ENCODE data around the gene DAO.

Gene DAO

GRCh38 chr12:108876550-108876949 lies 3.3 kb upstream of the DAO start:
- no peak for DNase-seq

GRCh38 chr12:108881953-108882352 lies 2.1 kb downstream of the DAO start:
- DNase-seq: no peak

GRCh38 chr12:108884116-108885012 lies 4.5 kb downstream of the DAO start:
- no peak for DNase-seq

GRCh38 chr12:108886873-108887629 lies 7.2 kb downstream of the DAO start:
- DNase-seq: no peak

- DNase-seq: no peak
Observed at GRCh38 chr12:108888031-108888430, 8.1 kb downstream of the DAO start.

GRCh38 chr12:108890208-108890607 lies 10.3 kb downstream of the DAO start:
- DNase-seq: no peak

- DNase-seq: no peak
Observed at GRCh38 chr12:108895220-108895802, 15.4 kb downstream of the DAO start.

- DNase-seq: no peak
Observed at GRCh38 chr12:108896336-108896735, 16.4 kb downstream of the DAO start.

GRCh38 chr12:108896817-108897216 lies 16.9 kb downstream of the DAO start:
- no peak for DNase-seq

- DNase-seq: no peak
Observed at GRCh38 chr12:108899145-108899544, 19.3 kb downstream of the DAO start.

GRCh38 chr12:108905725-108906124 lies 25.8 kb downstream of the DAO start:
- no peak for DNase-seq

GRCh38 chr12:108906971-108907370 lies 27.1 kb downstream of the DAO start:
- DNase-seq: no peak

- DNase-seq: no peak
Observed at GRCh38 chr12:108907839-108908351, 28.0 kb downstream of the DAO start.

GRCh38 chr12:108910336-108910735 lies 30.4 kb downstream of the DAO start:
- DNase-seq: no peak

GRCh38 chr12:108911915-108912314 lies 32.0 kb downstream of the DAO start:
- no peak for DNase-seq

- no peak for DNase-seq
Observed at GRCh38 chr12:108912361-108912760, 32.5 kb downstream of the DAO start.

- no peak for DNase-seq
Observed at GRCh38 chr12:108914121-108914531, 34.2 kb downstream of the DAO start.

GRCh38 chr12:108915632-108916133 lies 35.8 kb downstream of the DAO start:
- no peak for DNase-seq

GRCh38 chr12:108916336-108916735 lies 36.4 kb downstream of the DAO start:
- no peak for DNase-seq

- DNase-seq: no peak
Observed at GRCh38 chr12:108918206-108918605, 38.3 kb downstream of the DAO start.

GRCh38 chr12:108918960-108919642 lies 39.2 kb downstream of the DAO start:
- no peak for DNase-seq

GRCh38 chr12:108921946-108922345 lies 42.1 kb downstream of the DAO start:
- no peak for DNase-seq

- DNase-seq: no peak
Observed at GRCh38 chr12:108922918-108923317, 43.0 kb downstream of the DAO start.
